Right kidney (tissue), 9 donors: Measurements from ENCODE around the gene RIC8B.
"Not testable (repeated sequence)": the region's sequence is repeated elsewhere in the genome, so short reads cannot be mapped to it uniquely, and the experiment has no call there.

Experiments
- DNase-seq: peaks from one replicate; pipeline ENCODE4 v3.0.0-alpha.2; 2016
- long read RNA-seq, 8 donors: transcript quantifications; one replicate each; lab custom pipeline, GENCODE V29; 2026

The RIC8B gene
- long read RNA-seq, donor 1, partial matches to known transcripts = 0 of 2 reads
- long read RNA-seq, donor 1, other reads (novel, unspliced or antisense) = 0 of 2 reads
- long read RNA-seq, donor 2 = 0 reads
- long read RNA-seq, donor 3 = 0 reads
- long read RNA-seq, donor 4, partial matches to known transcripts = 0 of 1 reads
- long read RNA-seq, donor 4, other reads (novel, unspliced or antisense) = 0 of 1 reads
- long read RNA-seq, donor 5, full-length matches to known transcripts = 1 of 1 reads
- long read RNA-seq, donor 5, partial matches to known transcripts = 0 of 1 reads
- long read RNA-seq, donor 5, other reads (novel, unspliced or antisense) = 0 of 1 reads
- long read RNA-seq, donor 6, partial matches to known transcripts = 0 of 1 reads
- long read RNA-seq, donor 6, other reads (novel, unspliced or antisense) = 0 of 1 reads
- long read RNA-seq, donor 7, transcript RIC8B-203 (9 exons, 2,440 nt) = major isoform, 5 of 5 reads
- long read RNA-seq, donor 7, partial matches to known transcripts = 0 of 5 reads
- long read RNA-seq, donor 7, other reads (novel, unspliced or antisense) = 0 of 5 reads
- long read RNA-seq, donor 8, full-length matches to known transcripts = 6 of 6 reads
- long read RNA-seq, donor 8, partial matches to known transcripts = 0 of 6 reads
- long read RNA-seq, donor 8, other reads (novel, unspliced or antisense) = 0 of 6 reads

- peak; percentile 100 for DNase-seq
These were observed at the start of gene RIC8B for GRCh38 chr12:106774005-106774807. TSS of gene RIC8B (plus strand) at chr12:106774682. CDS start at chr12:106774746, 64 bp downstream.

GRCh38 chr12:106724934-106725333, 49.5 kb upstream of the RIC8B start:
- no peak for DNase-seq

GRCh38 chr12:106726603-106727202, 47.8 kb upstream of the RIC8B start:
- DNase-seq = not testable (repeated sequence)

GRCh38 chr12:106729611-106730010, 44.9 kb upstream of the RIC8B start:
- DNase-seq = peak; percentile 22

- no peak for DNase-seq
These were observed 41.6 kb upstream of the RIC8B start for GRCh38 chr12:106732890-106733289.

- DNase-seq = no peak
These were observed 40.8 kb upstream of the RIC8B start for GRCh38 chr12:106733660-106734059.

- DNase-seq = no peak
These were observed 38.2 kb upstream of the RIC8B start for GRCh38 chr12:106736051-106736957.

- no peak for DNase-seq
These were observed 35.2 kb upstream of the RIC8B start for GRCh38 chr12:106739318-106739717.

GRCh38 chr12:106739815-106740530, 34.5 kb upstream of the RIC8B start:
- no peak for DNase-seq

- no peak for DNase-seq
These were observed 33.7 kb upstream of the RIC8B start for GRCh38 chr12:106740818-106741217.

- no peak for DNase-seq
These were observed 33.2 kb upstream of the RIC8B start for GRCh38 chr12:106741247-106741646.

GRCh38 chr12:106743270-106743988, 31.1 kb upstream of the RIC8B start:
- no peak for DNase-seq

- DNase-seq = no peak
These were observed 29.9 kb upstream of the RIC8B start for GRCh38 chr12:106744600-106744999.

GRCh38 chr12:106745181-106745745, 29.2 kb upstream of the RIC8B start:
- DNase-seq = no peak

GRCh38 chr12:106747973-106748436, 26.5 kb upstream of the RIC8B start:
- no peak for DNase-seq

- no peak for DNase-seq
These were observed 24.0 kb upstream of the RIC8B start for GRCh38 chr12:106750524-106750923.

- no peak for DNase-seq
These were observed 21.0 kb upstream of the RIC8B start for GRCh38 chr12:106753526-106753925.

GRCh38 chr12:106754331-106754730, 20.2 kb upstream of the RIC8B start:
- DNase-seq = no peak

- DNase-seq = no peak
These were observed 16.7 kb upstream of the RIC8B start for GRCh38 chr12:106757623-106758348.
